ENCODE data around the gene ELN. TPM values are rescaled to one million over a fixed set of nuclear protein-coding genes. Genes with fewer than 3 reads are reported as not detected.
A peak's percentile ranks its signal among the peaks of the same experiment; 100 is the strongest.

The ELN gene
- polyA plus RNA-seq, 1 donor from 2014 or later, result not detected

DNA sequence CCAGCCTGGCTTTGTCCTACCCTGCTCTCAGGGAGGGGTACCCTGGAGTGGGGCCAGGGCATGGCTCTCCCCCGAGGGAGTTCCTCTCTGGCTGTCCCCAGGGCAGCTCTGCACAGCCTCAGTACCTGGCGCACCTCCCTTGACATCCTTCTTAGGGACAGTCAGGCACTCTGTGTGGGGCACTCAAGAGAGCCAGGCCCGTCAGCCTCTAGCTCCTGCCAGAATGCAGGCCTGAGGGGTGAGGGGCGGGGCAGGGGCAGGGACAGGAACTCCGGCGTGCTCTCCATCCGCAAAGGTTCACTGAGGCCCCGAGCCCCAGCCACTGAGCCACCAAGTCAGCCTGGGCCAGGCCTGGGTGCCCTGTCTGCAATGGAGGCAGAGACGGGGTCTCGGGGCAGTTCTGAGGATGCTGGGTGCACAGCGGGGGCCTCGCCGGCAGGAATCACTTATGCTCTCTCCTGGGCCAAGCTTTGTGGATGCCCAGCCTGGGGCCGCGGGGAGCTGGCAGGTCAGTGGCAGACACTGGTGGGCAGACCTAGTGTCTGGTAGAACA lies 65.8 kb downstream of the ELN start:
- H3K27me3 Mint-ChIP-seq, result no peaks in the 10 kb centered on the region
- H3K27ac Mint-ChIP-seq, result peak overlapping the region; percentile 86 to 96 (median 93)
- peaks cover 4 to 20% (median 11%) of the 10 kb centered on the region in 3 donors for H3K4me1 Mint-ChIP-seq
- peaks cover 4% of the 10 kb centered on the region for H3K36me3 Mint-ChIP-seq
- no peaks in the 10 kb centered on the region for H3K9me3 Mint-ChIP-seq
- H3K4me3 Mint-ChIP-seq, result peak overlapping the region; percentile 79 to 96 (median 92)

DNA sequence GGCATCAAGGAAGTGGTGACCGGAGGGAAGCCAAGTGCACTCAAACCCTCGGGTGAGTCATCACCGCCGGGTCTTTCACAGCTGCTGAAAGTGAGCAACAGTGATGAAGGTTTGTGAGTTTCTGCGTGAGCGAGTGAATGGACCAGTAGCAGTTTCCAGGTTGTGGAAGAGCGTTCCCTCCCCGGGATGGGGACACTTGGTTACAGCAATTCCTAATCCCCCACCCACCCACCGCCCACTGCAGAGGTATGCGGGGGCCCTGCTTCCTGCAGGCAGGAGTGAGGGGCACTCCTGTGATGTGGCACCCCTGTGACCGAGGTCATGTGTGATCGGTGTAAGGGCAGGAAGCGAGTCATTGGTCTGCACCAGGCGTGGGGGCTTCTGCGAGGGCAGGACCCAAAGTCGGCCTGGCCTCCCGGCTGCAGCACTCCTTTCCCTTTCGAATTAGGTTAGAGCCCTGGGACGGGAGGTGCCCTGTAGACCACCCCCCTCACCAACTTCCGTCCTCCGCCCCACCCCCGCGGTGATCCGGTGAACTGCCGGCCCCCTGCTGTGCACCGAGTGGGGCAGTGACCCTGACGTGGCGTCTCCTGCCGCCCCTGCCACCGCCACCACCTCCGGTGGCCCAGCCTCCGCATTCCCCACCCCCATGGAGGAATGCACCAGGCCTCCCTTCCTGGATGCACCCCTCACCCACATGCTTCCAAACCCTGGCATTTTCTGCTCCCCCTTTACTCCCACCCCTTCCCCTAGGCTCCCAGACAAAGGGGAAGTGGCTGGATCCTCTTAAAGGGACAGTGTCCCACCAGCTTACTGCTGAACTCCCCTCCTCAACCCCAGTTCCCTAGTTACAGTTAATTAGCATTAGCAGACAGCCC lies 66.5 kb downstream of the ELN start:
- peaks cover 4% of the 10 kb centered on the region for H3K36me3 Mint-ChIP-seq
- no peaks in the 10 kb centered on the region for H3K27me3 Mint-ChIP-seq
- H3K9me3 Mint-ChIP-seq, result no peaks in the 10 kb centered on the region
- H3K4me3 Mint-ChIP-seq, result peak overlapping the region; percentile 79 to 96 (median 92)
- H3K4me1 Mint-ChIP-seq, result peaks cover 4 to 20% (median 11%) of the 10 kb centered on the region in 3 donors
- peak overlapping the region; percentile 86 to 96 (median 93) for H3K27ac Mint-ChIP-seq

DNA sequence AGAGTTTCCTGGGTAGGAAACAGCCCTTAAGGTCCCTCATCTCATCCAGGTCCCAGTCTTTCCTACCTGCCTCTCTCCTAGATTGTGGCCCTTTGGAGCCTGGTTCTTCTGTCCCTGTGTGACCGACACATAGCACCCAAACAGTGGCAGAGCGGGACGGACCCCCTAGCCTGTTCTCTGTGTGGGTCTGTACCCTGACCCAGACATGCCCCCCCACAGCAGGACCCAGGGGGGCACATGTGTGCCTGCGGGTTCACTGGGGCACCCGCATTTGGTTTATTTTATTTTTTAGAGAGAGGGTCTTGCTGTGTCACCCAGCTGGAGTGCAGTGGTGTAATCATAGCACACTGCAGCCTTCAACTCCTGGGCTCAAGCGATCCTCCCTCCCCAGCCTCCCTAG lies 67.2 kb downstream of the ELN start:
- peaks cover 8 to 23% (median 10%) of the 10 kb centered on the region in 3 donors for H3K4me1 Mint-ChIP-seq
- H3K9me3 Mint-ChIP-seq, result no peaks in the 10 kb centered on the region
- H3K27me3 Mint-ChIP-seq, result no peaks in the 10 kb centered on the region
- peak overlapping the region; percentile 86 to 96 (median 93) for H3K27ac Mint-ChIP-seq
- peaks cover 4% of the 10 kb centered on the region for H3K36me3 Mint-ChIP-seq
- H3K4me3 Mint-ChIP-seq, result peak overlapping the region; percentile 79 to 96 (median 92)

DNA sequence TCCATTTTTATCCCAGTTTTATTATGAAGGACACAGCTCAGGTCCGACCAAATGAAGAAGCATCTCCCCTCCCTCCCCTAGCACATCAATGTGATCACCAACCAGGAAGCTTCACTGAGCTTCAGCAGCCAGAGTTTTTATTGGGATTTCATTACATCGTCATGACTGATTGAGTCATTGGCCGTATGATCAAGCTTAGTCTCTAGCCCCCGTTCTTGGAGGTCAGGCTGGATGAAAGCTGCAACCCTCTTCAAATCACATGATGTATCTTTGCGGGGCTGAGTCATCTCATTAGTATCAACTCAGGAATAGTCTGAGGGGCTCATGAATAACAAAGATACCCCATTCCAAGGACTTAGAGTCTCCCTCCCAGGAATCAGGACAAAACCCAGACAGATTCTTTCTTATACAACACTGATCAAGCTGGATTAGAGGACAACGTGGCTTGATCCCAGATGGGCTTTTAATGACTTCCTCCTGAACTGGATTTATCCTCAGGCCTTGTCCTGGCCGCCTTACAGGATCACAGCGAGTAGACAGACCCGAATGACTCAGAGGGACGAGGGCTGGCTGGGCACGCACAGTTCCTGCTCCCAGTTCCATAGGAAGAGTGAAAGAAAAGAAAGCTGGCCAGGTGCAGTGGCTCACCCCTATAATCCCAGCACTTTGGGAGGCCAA lies 70.1 kb downstream of the ELN start:
- H3K27ac Mint-ChIP-seq, result peak overlapping the region in 2 of 3 donors; percentile 55 to 63

DNA sequence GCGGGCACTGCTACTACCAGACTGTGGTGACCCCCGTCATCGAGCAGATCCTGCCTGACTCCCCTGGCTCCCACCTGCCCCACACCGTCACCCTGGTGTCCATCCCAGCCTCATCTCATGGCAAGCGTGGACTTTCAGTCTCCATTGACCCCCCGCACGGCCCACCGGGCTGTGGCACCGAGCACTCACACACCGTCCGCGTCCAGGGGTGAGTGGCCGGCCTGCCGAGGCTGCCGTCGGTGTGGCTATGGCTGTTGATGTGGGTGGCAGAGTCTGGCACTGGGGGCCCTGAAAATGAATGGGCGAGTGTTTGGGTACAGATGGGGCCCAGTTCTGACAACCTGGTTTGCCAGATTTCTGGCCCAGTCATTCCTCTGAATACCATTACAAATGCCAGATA lies 71.1 kb downstream of the ELN start:
- peak overlapping the region in 1 of 4 donors; percentile 32 for H3K4me3 Mint-ChIP-seq
- H3K27me3 Mint-ChIP-seq, result no peaks in the 10 kb centered on the region
- peak overlapping the region; percentile 39 to 90 (median 43) for H3K27ac Mint-ChIP-seq
- peaks cover 16 to 22% (median 21%) of the 10 kb centered on the region in 3 donors for H3K4me1 Mint-ChIP-seq
- peaks cover 6% of the 10 kb centered on the region for H3K36me3 Mint-ChIP-seq
- no peaks in the 10 kb centered on the region for H3K9me3 Mint-ChIP-seq

More for the DNA sequence above, 70.1 kb downstream of the ELN start:
- H3K4me1 Mint-ChIP-seq, result peaks cover 18 to 26% (median 21%) of the 10 kb centered on the region in 3 donors
- peaks cover 4% of the 10 kb centered on the region for H3K36me3 Mint-ChIP-seq
- H3K4me3 Mint-ChIP-seq, result peak overlapping the region in 1 of 4 donors; percentile 35
- H3K9me3 Mint-ChIP-seq, result no peaks in the 10 kb centered on the region
- no peaks in the 10 kb centered on the region for H3K27me3 Mint-ChIP-seq

DNA sequence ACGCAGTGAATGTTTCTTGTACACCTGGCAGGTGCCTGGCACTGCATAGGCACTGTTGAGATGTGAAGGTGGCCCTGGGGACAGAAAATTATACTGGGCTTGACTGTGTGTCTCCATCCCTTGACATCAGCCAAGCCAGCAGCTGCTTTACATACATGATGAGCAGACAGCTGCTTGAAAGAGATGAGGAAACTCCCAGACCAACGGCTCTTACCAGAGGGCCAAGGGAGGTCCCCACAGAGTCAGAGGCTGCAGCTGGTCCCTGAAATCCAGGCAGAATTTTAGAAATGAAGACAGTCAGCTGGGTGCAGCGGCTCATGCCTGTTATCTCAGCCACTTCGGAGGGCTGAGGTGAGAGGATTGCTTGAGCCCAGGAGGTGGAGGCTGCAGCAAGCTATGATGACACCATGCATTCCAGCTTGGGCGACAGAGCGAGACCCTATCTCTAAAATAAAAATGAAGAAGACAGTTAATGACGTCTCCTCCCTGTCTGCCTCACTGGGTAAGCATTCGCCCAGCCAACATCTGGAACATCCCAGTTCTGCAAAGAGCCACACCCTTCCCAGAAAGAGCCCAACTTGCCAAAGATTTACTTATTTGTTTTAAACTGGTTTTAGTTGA lies 73.2 kb downstream of the ELN start:
- Mint-ChIP-seq H3K27me3 (no peaks in the 10 kb centered on the region), H3K4me1 (peaks cover 13 to 16% (median 15%) of the 10 kb centered on the region in 3 donors), H3K36me3 (peaks cover 6% of the 10 kb centered on the region), H3K27ac (peak overlapping the region; percentile 90 to 98 (median 95)), H3K4me3 (peak overlapping the region; percentile 44 to 89 (median 47)), H3K9me3 (no peaks in the 10 kb centered on the region)

DNA sequence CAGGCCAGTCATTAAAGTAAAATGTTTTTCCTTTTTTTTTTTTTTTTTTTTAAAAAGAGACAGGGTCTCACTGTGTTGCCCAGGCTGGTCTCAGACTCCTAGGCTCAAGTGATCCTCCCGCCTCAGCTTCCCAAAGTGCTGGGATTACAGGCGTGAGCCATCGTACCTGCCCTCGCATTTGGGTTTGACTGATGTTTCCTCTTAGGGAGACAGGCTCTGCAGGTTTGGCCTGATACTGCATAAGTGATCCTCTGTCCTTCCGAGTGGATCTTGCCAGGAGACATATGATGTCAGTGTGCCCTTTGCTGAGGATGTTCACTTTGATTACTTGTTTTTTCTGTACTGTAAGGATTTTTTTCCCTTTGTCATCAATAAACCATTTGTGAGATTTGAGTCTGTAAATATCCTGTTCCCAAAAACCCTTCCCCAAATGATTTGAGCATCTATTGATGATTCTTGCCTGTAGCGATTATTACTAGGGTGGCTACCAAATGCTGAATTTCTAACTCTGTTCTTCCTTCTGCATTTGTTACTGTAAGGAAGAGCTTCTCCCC lies 75.3 kb downstream of the ELN start:
- peaks cover 13 to 15% (median 13%) of the 10 kb centered on the region in 3 donors for H3K4me1 Mint-ChIP-seq
- no peaks in the 10 kb centered on the region for H3K9me3 Mint-ChIP-seq
- no peaks in the 10 kb centered on the region for H3K27me3 Mint-ChIP-seq
- H3K4me3 Mint-ChIP-seq, result peak overlapping the region in 1 of 4 donors; percentile 13
- peaks cover 5% of the 10 kb centered on the region for H3K36me3 Mint-ChIP-seq
- peak overlapping the region in 1 of 3 donors; percentile 47 for H3K27ac Mint-ChIP-seq

DNA sequence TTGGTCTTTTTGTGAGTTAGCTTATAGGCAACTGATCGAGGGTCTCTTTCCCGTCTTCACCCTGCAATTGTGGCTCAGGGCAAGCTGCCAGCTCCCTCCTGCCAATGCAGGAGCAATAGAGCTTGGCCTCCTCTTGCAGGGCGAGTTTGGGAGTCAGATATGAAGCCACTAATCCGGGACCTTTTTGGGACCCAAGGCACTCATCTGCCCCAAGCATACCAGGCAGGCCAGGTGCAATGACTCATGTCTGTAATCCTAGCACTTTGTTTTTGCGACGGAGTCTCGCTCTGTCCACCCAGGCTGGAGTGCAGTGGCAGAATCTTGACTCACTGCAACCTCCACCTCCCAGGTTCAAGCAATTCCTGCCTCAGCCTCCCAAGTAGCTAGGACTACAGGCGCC lies 76.7 kb downstream of the ELN start:
- H3K4me3 Mint-ChIP-seq, result no peak overlapping the region
- no peak overlapping the region for H3K27ac Mint-ChIP-seq
- no peaks in the 10 kb centered on the region for H3K27me3 Mint-ChIP-seq
- H3K4me1 Mint-ChIP-seq, result peaks cover 12 to 15% (median 13%) of the 10 kb centered on the region in 3 donors
- H3K36me3 Mint-ChIP-seq, result peaks cover 5% of the 10 kb centered on the region
- H3K9me3 Mint-ChIP-seq, result no peaks in the 10 kb centered on the region

DNA sequence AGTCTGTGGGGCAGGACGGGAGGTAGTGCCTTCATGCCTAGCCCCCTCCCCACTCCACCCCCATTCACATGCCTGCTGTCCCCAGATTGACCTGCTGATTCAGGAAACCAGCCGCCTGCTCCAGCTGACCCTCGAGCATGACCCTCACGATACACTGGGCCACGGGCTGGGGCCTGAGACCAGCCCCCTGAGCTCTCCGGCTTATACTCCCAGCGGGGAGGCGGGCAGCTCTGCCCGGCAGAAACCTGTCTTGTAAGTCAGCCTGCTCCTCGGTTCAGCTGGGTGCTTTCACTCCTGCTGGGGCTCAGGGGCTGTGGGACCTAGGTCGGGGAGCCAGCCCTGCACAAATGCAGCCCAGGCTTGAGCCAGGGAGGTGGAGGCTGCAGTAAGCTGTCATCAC lies 78.0 kb downstream of the ELN start:
- peaks cover 6 to 8% (median 6%) of the 10 kb centered on the region in 3 donors for H3K4me1 Mint-ChIP-seq
- H3K27ac Mint-ChIP-seq, result no peak overlapping the region
- no peak overlapping the region for H3K4me3 Mint-ChIP-seq
- peaks cover 8% of the 10 kb centered on the region for H3K36me3 Mint-ChIP-seq
- no peaks in the 10 kb centered on the region for H3K27me3 Mint-ChIP-seq
- H3K9me3 Mint-ChIP-seq, result no peaks in the 10 kb centered on the region

DNA sequence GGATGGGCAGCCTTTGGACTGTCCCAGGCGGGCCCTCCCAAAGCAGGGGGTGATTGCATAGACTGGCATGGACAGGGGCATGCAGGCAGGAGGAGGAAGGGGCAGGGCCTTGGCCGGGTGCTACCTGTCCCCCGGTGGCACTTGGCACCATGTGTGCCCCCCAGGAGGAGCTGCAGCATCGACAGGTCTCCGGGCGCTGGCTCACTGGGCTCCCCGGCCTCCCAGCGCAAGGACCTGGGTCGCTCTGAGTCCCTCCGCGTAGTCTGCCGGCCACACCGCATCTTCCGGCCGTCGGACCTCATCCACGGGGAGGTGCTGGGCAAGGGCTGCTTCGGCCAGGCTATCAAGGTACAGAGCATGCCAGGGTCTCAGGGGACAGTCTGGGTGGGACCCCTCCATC lies 78.9 kb downstream of the ELN start:
- no peaks in the 10 kb centered on the region for H3K9me3 Mint-ChIP-seq
- H3K27me3 Mint-ChIP-seq, result no peaks in the 10 kb centered on the region
- H3K36me3 Mint-ChIP-seq, result peaks cover 8% of the 10 kb centered on the region
- H3K4me1 Mint-ChIP-seq, result peaks cover 0 to under 1% (median 0%) of the 10 kb centered on the region in 3 donors
- no peak overlapping the region for H3K27ac Mint-ChIP-seq
- no peak overlapping the region for H3K4me3 Mint-ChIP-seq

DNA sequence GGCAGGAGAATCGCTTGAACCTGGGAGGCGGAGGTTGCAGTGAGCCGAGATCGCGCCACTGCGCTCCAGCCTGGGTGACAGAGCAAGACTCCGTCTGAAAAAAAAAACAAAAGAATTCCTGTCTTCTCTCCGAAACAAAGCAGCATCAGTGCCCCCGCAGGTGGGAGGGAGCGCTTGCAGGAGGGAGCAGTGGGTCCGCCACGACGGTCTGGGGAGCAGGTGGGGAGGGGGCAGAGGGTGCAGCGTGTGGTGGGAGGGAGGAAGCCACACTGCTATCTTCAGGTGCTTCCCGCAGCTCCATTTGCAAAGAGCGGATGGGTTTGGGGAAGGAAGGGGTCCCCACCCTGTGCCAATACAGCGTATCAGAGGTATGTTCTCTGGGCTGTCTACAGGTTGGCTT lies 87.4 kb downstream of the ELN start:
- Mint-ChIP-seq H3K27me3 (no peaks in the 10 kb centered on the region), H3K36me3 (peaks cover 4% of the 10 kb centered on the region), H3K9me3 (peaks cover 0 to 1% (median 0%) of the 10 kb centered on the region in 3 donors)

DNA sequence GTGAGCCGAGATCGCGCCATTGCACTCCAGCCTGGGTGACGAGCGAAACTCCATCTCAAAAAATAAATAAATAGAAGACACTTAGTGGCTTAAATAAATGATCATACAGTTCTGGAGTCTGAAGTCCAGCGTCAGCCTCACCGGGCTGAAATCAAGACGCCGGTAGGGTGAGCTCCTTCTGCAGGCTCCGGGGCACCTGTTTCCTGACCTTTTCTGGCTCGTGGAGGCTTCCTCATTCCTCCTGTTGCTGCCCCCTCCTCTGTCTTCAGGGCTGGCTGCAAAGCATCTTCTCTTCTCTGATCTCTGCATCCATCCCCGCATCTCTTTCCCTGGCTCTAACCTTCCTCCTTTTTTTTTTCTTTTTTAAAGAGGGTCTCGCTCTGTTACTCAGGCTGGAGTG lies 88.4 kb downstream of the ELN start:
- no peaks in the 10 kb centered on the region for H3K27me3 Mint-ChIP-seq
- H3K4me1 Mint-ChIP-seq, result peaks cover 0 to 1% (median 0%) of the 10 kb centered on the region in 3 donors
- H3K36me3 Mint-ChIP-seq, result peaks cover 4% of the 10 kb centered on the region
- H3K4me3 Mint-ChIP-seq, result no peak overlapping the region
- H3K9me3 Mint-ChIP-seq, result peaks cover 0 to 1% (median 0%) of the 10 kb centered on the region in 3 donors
- H3K27ac Mint-ChIP-seq, result no peak overlapping the region

More for the DNA sequence above, 87.4 kb downstream of the ELN start:
- Mint-ChIP-seq H3K4me1 (no peaks in the 10 kb centered on the region), H3K27ac (no peak overlapping the region), H3K4me3 (no peak overlapping the region)

Data from IgD-negative memory B cell (primary cell).